HG03045 (cell line): Measurements from ENCODE around the gene HIVEP2.

Experiments used
- ATAC-seq: cut with Tn5 transposase; IDR thresholded peaks from one replicate; pipeline ENCODE4 v1.9.1; 2021; ENCODE audit warnings: mild to moderate bottlenecking, moderate library complexity; ENCODE audit not compliant: unreplicated experiment

The HIVEP2 gene

DNA sequence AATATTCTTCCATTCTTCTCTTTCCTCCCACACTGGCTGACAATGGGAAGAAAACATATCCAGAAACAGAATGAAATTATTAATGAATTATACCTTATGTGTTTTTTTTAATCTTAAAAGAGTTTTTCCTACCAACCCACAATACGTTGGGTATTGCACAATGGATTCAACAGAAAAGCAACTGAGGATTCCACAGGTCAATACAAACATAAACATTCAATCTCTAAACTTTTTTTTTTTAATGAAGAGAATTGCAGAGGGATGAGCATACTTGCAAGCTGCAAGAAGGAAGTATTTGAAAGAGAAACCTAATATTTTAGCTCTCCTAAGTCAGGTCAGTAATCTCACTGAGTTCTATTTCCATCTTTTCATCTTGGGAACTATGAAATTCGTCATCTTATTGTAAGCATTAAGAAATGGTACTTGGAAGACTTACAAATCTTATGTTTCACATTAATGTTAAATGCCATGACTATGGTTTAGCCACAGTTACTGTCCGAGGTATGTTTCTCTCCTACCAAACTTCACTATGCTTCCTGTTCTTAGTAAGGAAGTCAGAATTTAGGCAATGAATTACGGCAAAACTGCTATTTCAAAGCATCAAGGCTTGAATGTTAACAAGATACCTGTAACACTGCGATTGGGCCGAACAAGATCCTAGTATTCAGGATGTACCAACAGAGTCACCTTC lies 100.8 kb downstream of the HIVEP2 start:
- ATAC-seq = no peak

GRCh38 chr6:142843361-142843760 lies 101.6 kb downstream of the HIVEP2 start:
- ATAC-seq = peak; percentile 12

GRCh38 chr6:142842418-142843261 lies 102.3 kb downstream of the HIVEP2 start:
- ATAC-seq = peak; percentile 74

GRCh38 chr6:142841915-142842314 lies 103.1 kb downstream of the HIVEP2 start:
- ATAC-seq = no peak

DNA sequence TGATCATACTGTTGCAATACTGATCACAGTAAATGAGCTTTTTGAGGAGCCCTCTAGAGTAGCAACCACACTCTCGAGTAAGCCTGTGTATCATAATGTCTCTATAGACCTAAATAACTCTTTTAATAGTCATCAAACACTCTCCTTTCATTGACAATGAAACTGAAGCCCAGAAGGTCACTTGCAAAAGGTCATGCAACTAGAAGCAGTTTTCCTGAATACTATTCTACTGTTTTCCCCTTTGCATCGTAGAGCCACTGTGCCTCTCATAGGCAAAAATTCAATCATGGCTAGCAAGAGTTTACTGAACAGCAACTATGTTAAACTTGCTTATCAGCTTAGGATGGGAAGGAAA lies 105.3 kb downstream of the HIVEP2 start:
- ATAC-seq = no peak

GRCh38 chr6:142838821-142839685 lies 105.9 kb downstream of the HIVEP2 start:
- no peak for ATAC-seq

DNA sequence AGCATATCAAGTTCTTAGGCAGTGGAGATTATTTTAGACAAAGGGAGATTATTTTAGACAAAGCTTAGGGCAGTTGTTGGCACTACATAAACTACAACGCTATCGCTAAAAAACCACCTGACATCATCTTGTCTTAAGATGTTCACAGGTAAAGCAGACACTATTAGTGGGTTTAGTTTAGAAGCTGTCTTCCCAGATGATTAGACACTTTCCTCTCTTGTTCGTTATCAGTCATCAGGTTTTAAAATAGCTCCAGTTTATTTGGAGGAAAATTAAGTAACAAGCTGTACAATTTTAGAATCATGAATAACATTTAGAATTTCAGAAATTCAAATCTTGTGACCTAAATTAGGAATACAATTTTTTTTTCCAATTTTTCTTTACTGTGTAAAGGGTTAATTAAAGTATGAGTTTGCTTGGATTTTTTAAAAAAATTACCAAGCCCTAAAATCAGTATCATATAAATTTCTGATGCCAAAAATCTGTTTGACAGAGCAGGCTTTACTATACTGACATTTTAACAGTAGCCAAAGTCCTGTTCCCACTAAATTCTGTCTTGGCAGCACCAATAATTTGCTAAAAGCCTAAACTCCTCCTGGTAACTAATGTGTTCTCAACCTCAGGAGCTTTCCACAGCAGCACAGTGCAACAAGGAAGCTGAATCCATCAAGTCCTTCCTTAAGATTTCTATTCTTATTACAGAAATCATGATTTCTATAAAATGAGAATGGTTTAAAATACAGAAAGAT lies 109.0 kb downstream of the HIVEP2 start:
- no peak for ATAC-seq

DNA sequence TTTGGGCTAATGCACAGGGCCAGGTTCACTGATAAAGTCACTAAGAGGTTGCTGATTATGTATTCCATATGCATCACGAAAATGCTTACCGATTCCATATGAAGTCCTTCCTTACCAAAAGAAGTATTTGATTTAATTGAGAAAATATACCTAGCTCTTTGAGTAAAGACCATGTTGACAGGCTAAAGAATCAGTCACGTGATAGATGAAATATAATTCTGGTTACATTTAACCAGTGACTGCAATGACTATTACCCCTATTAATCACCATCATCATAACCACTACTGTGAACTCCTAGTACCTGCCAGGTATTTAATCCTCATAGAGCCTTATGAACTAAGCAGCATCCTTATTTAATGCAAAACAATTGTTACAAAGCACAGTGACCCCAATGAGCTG lies 110.1 kb downstream of the HIVEP2 start:
- ATAC-seq = no peak

DNA sequence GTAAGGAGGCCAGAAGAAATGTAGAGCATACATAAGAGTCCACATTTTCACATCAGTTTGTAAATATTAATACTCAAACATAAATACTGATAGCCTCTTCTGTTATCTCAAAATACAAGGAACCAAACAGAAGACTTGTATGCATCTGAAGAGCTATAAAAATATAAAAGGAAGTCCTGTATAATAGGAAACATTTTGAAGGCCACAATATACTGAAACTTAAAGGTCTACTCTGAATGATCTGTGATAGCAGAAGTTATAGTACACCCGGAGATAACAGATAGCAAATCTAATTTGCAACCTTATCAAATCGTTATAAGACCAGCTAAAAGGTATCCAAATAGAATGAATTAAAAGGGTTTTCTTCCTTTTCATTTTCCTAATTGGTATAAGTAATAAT lies 111.2 kb downstream of the HIVEP2 start:
- no peak for ATAC-seq

DNA sequence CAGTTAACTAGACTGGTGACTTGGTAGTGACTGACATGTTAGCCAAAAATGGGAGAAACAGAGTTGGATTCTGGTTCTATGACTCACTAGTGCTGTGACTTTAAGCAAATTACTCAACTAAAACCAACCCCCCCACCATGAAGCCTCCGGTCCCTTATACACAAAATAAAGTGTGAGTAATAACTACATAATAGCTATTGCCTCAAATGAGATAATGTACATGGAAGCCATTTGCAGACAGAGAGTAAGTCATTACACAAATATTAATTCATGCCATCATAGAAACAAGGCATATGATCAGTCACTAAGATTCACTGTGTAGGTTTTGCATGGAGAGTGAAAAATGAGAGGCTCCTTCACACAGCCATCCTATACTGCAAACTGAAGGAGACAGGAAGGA lies 111.9 kb downstream of the HIVEP2 start:
- no peak for ATAC-seq

GRCh38 chr6:142830807-142831206 lies 114.2 kb downstream of the HIVEP2 start:
- no peak for ATAC-seq

DNA sequence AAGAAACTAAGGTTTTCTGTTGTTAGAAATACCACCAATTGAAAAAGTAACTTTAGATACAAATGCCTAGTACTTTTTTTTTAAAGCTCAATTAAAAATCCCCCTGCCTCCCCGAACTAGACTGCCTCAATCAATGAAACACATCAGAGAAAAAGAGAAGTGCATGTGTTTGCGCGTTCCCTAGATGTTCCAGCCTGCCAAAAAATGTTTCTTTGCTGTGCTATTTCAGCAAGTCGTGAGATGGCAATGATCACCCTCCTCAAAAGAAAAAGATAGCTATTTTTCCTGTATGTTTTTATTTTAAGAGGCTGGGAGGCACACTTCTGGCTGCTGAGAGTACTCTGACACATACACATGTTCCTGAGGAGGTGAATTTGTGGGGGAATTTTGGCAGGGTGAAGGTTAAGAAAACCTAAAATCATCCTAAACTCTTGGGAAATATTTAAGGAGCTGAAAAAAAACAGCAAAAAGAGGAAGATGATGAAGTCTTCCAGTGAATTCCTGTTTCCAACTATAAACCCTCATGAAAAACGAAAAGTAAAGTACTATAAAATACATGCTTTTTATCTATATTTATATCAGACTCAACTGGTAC lies 114.8 kb downstream of the HIVEP2 start:
- ATAC-seq = no peak

DNA sequence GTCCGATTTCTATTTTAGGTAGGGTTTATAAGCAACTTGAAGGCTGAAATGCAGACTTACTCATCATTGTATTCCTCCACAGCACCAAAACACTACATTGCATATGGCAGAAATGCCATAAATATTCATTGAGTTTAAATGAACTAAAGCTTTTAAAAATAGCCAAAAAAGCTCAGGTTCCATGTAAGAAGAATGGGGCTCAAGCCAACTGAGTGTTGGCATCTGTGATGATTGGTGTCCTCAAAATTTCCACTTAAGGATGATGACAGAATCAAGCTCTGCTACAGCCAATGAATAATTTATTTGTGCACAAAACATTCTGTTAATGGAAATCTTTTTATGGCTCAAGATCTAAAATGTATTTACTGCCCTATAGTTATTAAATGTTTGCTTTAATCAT lies 115.4 kb downstream of the HIVEP2 start:
- ATAC-seq = no peak

GRCh38 chr6:142827991-142828390 lies 117.0 kb downstream of the HIVEP2 start:
- ATAC-seq = no peak

DNA sequence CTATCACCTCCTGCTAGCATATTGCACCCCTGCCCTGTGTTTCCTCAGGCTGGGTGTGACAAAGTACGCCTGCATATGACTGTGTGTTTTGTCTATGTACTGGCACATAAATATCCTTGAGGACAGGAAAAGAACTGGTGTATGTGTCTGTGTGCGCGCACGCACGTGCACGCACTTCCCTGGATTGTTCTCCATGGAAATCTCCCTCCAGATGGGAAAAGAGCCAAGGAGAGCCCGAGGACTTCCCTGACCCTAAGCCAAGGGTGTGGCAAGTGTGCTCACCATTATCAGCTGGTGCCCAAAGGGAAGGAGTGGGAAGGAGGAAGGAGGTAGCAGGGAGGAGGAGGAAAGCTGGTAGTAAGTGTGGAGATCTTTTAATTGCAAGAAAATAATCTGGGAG lies 117.6 kb downstream of the HIVEP2 start:
- no peak for ATAC-seq

DNA sequence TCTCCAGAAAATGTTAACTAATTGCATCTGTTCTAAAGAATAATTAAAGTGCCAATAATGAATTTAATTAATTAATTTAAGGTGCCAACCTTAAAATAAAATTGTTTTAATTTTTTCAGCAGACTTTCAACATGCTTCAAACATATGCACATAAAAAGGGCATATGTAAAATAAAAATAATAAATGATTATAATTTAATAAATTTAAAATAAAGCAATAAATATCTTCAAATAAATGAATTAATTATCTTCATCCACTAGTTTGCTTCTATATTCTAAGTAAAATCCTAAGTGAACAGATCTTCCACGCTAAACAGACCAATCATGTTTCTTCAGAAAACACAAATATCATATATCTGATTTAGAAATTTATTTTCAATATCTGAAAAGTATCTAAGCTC lies 119.2 kb downstream of the HIVEP2 start:
- no peak for ATAC-seq

GRCh38 chr6:142824426-142824825 lies 120.5 kb downstream of the HIVEP2 start:
- no peak for ATAC-seq

DNA sequence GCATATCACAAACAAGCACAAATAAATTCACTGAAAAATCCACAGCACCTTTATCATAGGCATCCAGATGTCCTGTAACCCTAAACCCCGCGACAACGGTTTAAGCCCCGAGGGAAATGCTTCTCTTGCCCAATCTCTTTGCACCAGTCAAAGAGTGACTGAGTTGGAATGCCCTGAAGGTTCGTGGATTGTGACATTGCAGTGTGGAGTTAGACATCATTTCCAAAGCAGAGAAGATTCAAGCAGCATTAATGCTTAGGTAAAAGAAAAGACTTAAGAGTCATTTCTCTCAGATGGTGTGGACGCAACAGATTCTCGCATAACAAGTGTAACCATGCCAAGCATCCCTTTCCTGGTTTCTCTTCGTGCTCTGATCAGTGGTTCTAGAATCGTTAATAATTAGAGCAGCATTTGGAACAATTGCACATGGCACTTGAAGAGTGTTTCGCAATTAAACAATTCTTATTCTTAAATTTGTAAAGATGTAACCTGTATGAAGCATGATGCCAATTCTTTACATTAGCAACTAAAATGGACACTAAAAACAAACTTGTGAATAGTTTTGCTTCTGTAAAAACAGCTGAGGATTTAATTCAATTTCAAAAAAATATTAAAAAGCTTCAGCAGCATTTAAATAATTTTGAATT lies 121.6 kb downstream of the HIVEP2 start:
- ATAC-seq = no peak

DNA sequence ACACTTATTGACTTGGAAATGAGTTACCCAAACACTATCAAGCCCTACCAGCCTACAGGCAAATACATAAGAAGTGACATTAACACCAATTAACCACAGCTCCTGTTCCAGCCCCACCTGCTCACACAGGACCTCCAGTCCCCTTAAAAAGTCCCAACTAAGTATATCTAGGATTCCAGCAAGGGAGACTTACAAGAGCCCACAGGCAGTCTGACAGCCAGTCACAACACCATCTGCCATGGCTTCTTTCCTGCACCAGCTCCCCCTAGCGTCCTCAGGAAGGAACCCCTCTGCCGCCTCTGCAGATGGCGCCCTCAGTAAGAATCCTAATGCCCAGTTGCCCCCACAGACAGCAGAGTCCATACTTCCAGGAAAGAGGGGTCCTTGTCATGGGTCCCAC lies 122.1 kb downstream of the HIVEP2 start:
- ATAC-seq = no peak

DNA sequence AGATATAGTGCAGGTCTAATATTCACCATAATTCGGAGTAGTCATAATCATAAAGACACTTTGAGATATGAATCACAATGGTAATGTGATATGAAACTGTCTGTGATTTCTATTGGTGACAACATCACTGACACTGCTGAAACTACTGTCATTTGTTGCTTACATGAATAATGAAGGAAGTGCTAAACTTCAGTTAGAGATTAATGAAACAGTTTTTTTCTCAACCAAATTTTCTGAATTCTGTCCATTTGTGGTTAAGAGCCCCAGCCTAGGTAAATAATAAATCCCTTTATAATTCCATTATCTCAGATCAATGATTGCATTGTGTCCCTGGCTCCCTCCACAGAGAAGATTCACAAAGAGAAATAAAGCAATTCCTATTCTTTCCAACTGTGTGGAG lies 122.6 kb downstream of the HIVEP2 start:
- peak; percentile 52 for ATAC-seq
